Coronary artery (tissue), 2 donors: ENCODE data around the gene METTL15.
"Not testable (repeated sequence)": the region's sequence is repeated elsewhere in the genome, so short reads cannot be mapped to it uniquely, and the experiment has no call there.

Experiments
- DNase-seq: peaks from one replicate; pipeline ENCODE4 v3.0.0-alpha.2; 2017; ENCODE audit warnings: low spot score
- H3K27ac ChIP-seq, 2 donors: fragments of 200-600 bp; sonication (generic); one replicate each; pipeline ENCODE4 v1.5.1; 2016 to 2019
- H3K4me3 ChIP-seq: fragments of 200-600 bp; sonication (generic); 2 replicates; pipeline ENCODE4 v1.5.1; 2016; ENCODE audit warnings: mild to moderate bottlenecking, moderate library complexity
- TF ChIP-seq, protein P1 (sequence below): fragments of 200-600 bp; sonication (generic); IDR thresholded peaks from one replicate; pipeline ENCODE4 v1.5.1; 2019; ENCODE audit warnings: antibody characterized with exemption

The METTL15 gene

DNA sequence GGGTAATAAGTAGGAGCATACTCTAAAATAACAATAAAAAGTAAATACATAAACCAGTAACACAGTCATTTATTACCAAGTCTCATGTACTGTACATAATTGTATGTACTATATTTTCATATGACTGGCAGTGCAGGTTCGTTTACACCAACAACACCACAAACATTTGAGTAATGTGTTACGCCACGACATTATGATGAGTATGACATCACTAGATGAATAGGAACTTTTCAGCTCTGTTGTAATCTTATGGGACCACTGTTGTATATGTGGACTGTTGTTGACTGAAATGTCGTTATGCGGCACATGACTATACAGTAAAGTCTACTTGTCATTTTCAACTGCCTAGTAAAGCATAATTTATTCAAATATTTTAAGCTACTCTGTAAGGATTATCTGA is 18.8 kb upstream of the METTL15 start:
- no peak overlapping the region for H3K4me3 ChIP-seq
- H3K27ac ChIP-seq, result no peak overlapping the region
- DNase-seq, result no peak
- TF ChIP-seq, protein P1, sequence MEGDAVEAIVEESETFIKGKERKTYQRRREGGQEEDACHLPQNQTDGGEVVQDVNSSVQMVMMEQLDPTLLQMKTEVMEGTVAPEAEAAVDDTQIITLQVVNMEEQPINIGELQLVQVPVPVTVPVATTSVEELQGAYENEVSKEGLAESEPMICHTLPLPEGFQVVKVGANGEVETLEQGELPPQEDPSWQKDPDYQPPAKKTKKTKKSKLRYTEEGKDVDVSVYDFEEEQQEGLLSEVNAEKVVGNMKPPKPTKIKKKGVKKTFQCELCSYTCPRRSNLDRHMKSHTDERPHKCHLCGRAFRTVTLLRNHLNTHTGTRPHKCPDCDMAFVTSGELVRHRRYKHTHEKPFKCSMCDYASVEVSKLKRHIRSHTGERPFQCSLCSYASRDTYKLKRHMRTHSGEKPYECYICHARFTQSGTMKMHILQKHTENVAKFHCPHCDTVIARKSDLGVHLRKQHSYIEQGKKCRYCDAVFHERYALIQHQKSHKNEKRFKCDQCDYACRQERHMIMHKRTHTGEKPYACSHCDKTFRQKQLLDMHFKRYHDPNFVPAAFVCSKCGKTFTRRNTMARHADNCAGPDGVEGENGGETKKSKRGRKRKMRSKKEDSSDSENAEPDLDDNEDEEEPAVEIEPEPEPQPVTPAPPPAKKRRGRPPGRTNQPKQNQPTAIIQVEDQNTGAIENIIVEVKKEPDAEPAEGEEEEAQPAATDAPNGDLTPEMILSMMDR, result no peak

DNA sequence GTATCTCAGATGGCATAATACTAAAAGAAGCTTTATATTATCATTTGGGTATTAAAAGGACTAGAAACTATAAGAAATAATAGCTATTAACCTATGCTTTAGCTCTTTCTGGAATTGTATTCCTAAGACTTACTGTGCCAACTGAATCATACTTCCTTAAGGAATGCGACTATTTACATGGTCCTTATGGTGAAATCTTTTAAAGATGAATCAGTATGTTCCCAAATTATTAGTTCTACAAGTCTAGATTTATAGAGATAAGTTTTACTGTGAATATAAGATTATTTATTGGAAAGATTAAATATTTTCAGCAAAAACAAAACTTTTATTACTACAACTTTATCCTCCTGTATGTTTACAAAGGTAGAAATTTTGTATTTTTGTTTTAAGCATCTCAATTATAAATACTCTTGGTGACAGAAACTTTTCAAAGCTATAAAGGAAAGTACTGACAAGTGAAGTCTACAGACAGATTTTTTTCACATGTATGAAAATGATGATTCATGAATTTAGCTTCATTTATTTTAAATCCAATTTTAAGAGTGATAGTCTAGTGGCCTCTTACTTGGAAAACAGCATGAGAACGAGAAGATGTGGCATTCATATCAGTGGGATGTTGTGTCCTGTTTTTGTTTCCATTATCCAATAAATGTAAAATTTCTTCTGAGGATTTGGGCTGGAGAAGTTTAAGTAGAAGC is 18.0 kb upstream of the METTL15 start:
- Histone ChIP-seq H3K4me3 (no peak overlapping the region), H3K27ac (no peak overlapping the region)
- TF ChIP-seq, protein P1, result no peak
- DNase-seq, result no peak

DNA sequence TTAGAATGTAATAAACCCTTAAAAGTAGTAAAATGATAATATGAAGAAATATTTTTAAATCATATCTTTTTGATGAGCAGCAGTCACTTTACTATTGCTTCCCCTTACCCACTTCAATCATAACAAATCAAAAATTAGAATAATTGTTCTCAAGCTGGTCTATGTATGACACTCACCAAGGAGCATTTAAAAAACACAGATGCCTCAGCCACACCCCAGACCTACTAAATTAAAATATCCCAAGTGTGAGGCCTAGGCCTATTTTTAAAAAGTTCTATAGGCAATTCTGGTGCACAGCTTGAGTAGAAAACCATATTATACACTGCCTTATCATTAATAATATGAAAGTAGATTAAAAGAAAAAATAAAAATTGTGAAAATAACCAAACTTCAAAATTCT is 15.4 kb upstream of the METTL15 start:
- Histone ChIP-seq H3K4me3 (no peak overlapping the region), H3K27ac (no peak overlapping the region)
- DNase-seq, result no peak
- TF ChIP-seq, protein P1, result no peak

DNA sequence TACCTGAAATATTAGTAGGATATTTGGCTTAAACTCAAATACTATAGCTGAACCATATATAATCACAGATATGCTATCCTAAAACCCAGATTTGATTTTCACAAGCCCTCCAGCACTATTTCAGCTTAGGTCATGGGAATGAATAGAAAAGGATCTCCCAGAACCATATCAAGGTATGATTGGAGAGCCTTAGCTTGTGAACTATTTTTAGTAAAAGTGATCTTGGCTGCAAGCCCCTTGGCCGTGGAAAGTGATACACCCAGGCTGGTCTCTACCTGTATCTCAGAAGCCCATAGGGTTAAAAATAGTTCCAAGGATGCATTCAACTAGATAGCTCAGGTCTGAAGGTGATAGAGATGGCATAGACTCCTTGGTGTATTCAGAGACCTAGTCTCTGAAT is 9.9 kb upstream of the METTL15 start:
- TF ChIP-seq, protein P1, result no peak
- Histone ChIP-seq H3K27ac (no peak overlapping the region), H3K4me3 (no peak overlapping the region)
- DNase-seq, result no peak

DNA sequence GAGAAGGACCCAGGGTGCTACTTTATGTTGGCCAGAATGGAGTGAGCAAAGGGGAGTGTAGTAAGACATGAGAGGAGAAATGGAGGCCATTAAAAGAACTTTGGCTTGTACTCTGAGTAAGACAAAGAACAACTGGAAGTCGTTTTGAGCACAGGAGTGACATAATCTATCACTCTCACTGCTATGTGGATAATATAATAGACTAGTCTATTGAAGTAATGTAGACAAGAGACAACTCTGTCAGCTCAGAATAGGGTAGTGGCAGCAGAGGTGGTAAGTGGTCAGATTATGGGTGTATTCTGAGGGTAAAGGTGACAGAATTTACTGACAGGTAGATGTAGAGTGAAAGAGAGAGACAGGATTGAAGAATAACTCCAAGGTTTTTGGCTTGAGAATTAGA is 8.5 kb upstream of the METTL15 start:
- TF ChIP-seq, protein P1, result no peak
- no peak for DNase-seq
- Histone ChIP-seq H3K4me3 (no peak overlapping the region), H3K27ac (no peak overlapping the region)

DNA sequence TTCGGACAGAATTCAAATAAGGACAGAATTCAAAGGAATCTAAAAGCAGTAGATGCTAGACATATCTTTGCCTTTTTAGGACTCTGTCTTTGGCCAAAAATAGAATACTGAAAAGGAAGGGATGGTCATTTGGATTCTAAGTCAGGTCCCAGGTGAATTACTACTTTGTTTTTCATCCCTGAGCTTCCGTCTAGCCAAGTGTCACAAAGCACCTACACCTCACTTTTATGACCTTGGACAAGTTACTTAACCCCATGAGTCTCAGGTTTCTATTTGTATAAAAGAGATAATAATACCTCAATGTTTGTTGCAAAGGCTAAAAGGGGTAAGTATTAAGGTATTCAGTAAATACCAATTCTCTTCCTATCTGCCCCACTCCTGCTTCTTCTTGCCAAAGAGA is 7.5 kb upstream of the METTL15 start:
- no peak overlapping the region for H3K27ac ChIP-seq
- no peak for DNase-seq
- H3K4me3 ChIP-seq, result no peak overlapping the region
- TF ChIP-seq, protein P1, result no peak

DNA sequence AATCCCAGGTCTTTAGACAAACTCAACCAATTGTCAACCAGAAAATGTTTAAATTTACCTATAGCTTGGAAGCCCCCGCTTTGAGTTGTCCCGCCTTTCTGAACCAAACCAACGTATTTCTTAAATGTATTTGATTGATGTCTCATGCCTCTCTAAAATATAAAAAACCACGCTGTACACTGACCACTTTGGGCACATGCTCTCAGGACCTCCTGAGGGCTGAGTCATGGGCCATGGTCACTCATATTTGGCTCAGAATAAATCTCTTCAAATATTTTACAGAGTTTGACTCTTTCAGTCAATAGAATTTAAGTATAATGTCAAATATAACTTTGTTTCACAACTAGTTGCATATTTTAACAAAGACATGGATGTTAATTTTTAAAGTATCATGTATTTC is 5.9 kb upstream of the METTL15 start:
- not testable (repeated sequence) for DNase-seq, H3K27ac ChIP-seq, H3K4me3 ChIP-seq
